Panc1 (cell line): ENCODE measurements around the gene ITGB1BP2.

ENCODE experiments used
- TCF7L2 ChIP-seq: IDR thresholded peaks from 2 replicates; pipeline ENCODE4 v1.6.1; 2011; ENCODE audit warnings: mild to moderate bottlenecking, low read depth, low read length, inconsistent platforms
- TF ChIP-seq, protein P1 (sequence below): fragments of 450-650 bp; IDR thresholded peaks from 2 replicates; pipeline ENCODE4 v1.5.1; 2017; ENCODE audit warnings: mild to moderate bottlenecking

DNA sequence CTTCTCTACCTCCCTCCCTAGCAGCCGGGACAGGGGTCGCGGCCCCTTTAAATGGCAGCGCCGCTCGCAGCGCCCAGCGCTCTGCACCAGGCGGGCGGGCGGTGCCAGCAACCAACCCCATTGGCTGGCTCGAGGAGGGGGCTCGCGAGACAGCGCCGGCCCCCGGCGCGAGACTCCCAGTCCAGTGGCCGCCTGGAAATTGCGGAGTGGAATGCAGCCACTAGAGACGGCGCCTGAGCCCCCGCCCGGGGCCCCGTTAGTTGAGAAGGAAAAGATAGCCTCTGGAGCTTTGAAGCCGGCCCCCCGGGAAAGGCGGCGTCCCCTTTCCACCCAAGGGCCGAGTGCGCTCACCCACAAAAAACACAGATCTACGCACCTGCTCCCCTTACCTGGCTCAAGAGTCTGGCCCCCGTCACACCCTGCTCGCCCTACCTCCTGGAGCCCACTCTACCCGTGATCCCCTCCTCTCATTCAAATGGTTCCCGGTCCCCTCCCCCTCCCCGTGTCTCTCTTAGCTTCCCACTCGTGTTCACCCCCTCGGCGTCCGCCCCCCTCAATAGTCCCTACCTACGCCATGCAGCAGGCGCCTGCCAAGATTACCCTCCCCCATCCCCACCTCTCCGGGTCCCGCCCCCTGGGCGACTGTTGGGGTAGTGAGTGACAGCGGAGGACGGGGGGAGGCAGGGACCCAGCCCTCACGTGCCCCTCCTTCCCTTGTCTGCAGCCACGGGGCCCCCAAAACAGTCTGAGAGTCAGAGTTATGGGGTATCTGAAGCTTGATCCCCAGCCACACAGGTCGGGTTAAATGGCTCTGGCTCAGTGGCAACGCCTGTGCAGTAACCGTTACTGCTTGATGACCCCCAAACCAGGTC is 47.2 kb upstream of the ITGB1BP2 start, which contains the start of gene ZMYM3:
- TF ChIP-seq, protein P1, sequence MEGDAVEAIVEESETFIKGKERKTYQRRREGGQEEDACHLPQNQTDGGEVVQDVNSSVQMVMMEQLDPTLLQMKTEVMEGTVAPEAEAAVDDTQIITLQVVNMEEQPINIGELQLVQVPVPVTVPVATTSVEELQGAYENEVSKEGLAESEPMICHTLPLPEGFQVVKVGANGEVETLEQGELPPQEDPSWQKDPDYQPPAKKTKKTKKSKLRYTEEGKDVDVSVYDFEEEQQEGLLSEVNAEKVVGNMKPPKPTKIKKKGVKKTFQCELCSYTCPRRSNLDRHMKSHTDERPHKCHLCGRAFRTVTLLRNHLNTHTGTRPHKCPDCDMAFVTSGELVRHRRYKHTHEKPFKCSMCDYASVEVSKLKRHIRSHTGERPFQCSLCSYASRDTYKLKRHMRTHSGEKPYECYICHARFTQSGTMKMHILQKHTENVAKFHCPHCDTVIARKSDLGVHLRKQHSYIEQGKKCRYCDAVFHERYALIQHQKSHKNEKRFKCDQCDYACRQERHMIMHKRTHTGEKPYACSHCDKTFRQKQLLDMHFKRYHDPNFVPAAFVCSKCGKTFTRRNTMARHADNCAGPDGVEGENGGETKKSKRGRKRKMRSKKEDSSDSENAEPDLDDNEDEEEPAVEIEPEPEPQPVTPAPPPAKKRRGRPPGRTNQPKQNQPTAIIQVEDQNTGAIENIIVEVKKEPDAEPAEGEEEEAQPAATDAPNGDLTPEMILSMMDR = no peak
- 0 out of 2 replicates have a peak, but pooled peaks have one; percentile 34 for TF ChIP-seq TCF7L2
